ENCODE results near the gene MLXIPL.

MLXIPL gene, protein sequence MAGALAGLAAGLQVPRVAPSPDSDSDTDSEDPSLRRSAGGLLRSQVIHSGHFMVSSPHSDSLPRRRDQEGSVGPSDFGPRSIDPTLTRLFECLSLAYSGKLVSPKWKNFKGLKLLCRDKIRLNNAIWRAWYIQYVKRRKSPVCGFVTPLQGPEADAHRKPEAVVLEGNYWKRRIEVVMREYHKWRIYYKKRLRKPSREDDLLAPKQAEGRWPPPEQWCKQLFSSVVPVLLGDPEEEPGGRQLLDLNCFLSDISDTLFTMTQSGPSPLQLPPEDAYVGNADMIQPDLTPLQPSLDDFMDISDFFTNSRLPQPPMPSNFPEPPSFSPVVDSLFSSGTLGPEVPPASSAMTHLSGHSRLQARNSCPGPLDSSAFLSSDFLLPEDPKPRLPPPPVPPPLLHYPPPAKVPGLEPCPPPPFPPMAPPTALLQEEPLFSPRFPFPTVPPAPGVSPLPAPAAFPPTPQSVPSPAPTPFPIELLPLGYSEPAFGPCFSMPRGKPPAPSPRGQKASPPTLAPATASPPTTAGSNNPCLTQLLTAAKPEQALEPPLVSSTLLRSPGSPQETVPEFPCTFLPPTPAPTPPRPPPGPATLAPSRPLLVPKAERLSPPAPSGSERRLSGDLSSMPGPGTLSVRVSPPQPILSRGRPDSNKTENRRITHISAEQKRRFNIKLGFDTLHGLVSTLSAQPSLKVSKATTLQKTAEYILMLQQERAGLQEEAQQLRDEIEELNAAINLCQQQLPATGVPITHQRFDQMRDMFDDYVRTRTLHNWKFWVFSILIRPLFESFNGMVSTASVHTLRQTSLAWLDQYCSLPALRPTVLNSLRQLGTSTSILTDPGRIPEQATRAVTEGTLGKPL

DNA sequence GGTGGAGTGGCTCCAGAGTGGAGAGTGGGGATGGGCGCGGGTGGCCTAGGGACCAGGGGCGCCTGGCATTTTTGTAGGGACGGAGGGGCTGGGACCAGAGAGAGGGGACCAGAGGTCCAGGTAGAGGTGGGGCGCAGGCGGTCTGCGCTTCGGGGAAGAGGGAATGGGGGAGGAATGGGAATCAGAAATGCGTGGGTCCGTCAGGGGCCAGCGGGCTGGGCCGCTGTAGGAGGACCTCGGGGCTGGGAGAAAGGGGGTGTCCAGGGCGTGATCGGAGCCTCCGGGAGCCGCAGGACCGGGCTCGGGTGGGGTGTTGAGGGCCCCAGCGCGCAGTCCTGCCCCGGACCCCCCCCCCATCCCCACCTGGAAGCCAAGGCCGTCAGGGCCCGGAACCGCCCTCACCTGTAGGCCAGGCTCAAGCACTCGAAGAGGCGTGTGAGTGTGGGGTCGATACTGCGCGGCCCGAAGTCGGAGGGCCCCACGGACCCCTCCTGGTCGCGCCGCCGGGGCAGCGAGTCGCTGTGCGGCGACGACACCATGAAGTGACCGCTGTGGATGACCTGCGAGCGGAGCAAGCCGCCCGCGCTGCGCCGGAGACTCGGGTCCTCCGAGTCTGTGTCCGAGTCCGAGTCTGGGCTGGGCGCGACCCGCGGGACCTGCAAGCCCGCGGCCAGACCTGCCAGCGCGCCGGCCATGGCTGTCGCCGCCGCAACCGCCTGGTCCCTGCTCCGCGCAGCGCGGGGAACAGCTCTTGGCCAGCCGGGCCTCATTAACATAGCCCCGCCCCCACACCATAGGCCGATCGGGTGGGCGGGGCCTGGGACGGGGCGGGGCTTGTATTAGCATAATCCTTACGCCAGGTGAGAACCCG is at the start of gene MLXIPL:
MLXIPL (minus strand) TSS at position 725 of the 871 bp plus-strand sequence; CDS start at position 695, 30 bp downstream.
- no peak within 1 kb of the TSS for H3K4me3 ChIP-seq (ENCODE audit: low read depth, low read length)
- peak; percentile 39 for DNase-seq (ENCODE audit: low read depth)
- TF ChIP-seq, protein P1, sequence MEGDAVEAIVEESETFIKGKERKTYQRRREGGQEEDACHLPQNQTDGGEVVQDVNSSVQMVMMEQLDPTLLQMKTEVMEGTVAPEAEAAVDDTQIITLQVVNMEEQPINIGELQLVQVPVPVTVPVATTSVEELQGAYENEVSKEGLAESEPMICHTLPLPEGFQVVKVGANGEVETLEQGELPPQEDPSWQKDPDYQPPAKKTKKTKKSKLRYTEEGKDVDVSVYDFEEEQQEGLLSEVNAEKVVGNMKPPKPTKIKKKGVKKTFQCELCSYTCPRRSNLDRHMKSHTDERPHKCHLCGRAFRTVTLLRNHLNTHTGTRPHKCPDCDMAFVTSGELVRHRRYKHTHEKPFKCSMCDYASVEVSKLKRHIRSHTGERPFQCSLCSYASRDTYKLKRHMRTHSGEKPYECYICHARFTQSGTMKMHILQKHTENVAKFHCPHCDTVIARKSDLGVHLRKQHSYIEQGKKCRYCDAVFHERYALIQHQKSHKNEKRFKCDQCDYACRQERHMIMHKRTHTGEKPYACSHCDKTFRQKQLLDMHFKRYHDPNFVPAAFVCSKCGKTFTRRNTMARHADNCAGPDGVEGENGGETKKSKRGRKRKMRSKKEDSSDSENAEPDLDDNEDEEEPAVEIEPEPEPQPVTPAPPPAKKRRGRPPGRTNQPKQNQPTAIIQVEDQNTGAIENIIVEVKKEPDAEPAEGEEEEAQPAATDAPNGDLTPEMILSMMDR (IDR thresholded peaks at IDR 0.05; ENCODE audit: insufficient read depth, low read depth, low read length, missing control alignments) = no peak

DNA sequence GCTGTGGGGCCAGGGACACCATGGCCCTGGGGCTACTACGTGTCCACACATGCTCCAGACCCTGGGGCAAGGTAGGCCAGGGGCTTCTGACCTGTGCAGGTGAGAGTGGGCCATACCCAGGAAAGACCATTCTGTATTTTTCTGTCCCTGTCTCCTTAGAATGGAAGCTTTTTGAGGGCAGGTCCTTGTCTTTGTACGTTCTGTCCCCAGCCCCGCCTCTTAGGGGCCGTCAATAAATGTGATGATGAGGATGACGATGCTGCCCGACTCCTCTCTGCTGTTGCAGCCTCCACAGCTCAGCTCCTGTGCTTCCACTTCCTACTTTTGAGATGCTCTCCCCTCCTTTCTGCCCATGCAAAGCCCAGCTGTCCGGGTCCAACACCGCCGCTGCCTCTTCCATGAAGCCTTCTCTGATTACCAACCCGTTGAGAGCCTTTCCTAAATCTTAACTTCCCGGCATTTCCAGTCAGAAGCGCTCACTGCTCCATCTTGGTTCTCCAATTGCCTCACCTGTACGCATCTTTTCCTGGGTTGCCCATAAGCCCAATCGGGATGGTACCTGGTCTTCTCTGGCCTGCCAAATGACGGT is 47.6 kb upstream of the MLXIPL start:
- no peak overlapping the region for H3K4me3 ChIP-seq (ENCODE audit: low read depth, low read length)
- no peak for DNase-seq (ENCODE audit: low read depth)

DNA sequence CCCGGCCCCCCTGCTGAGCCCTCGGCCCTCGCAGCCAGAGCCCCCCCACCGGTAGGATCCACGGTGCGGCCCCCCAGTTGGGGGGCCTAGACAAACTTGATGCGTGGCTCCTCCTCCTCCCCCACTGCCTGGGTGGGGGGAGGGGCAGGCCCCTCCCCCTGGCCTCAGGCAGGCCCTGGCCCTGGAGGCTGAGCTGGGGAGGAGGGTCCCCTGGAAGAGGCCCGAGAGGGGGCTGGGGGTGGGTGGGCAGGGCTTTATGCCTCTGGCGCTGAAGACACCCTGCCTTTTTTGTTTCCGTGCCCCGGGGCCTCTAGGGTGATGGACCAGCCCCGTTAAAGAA is 47.0 kb upstream of the MLXIPL start:
- H3K4me3 ChIP-seq (ENCODE audit: low read depth, low read length) = no peak overlapping the region
- DNase-seq (ENCODE audit: low read depth) = no peak
- TF ChIP-seq, protein P1 (IDR thresholded peaks at IDR 0.05; ENCODE audit: insufficient read depth, low read depth, low read length, missing control alignments) = no peak

More for the DNA sequence above, 47.6 kb upstream of the MLXIPL start:
- TF ChIP-seq, protein P1 (IDR thresholded peaks at IDR 0.05; ENCODE audit: insufficient read depth, low read depth, low read length, missing control alignments) = no peak

DNA sequence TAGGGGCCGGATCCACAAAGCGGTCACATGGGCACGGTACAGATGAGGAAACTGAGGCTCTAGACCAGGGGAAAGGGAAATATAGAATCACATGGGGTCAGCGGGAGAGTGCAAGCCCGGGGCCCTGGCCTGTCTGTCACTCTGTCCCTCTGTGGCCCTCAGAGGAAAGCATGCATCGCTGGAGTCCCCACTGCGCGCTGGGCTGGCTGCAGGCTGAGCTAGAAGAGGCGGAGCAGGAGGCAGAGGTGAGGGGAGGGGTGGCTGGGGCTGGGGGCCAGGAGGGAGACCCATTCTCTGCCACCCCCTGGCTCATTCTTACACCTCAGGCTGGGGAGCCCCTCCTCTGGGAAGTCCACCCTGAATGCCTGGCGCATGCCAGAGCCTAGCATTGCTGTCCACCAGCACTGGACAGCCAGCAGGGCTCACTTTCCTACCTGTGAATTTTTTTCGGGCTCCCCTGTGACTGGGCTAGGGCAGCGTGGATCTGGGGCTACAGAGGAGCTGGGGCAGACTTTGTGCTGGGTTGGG is 45.6 kb upstream of the MLXIPL start:
- DNase-seq (ENCODE audit: low read depth) = no peak
- TF ChIP-seq, protein P1 (IDR thresholded peaks at IDR 0.05; ENCODE audit: insufficient read depth, low read depth, low read length, missing control alignments) = no peak

DNA sequence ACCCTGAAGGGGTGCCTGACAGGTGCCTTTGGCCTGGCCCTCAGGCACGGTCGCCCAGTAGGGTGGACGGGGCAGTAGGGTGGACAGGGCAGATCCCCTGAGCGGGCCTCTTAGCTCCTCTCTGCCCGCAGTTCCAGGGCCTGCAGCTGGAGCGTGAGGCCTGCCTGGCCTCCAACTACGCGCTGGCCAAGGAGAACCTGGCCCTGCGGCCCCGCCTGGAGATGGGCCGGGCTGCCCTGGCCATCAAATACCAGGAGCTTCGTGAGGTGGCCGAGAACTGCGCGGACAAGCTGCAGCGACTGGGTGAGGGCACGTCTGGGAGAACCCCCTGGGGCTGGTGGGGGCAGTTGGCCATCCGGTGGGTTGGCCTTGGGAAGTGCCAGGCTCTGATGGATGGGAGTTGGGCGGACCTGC is 45.0 kb upstream of the MLXIPL start:
- no peak overlapping the region for H3K4me3 ChIP-seq (ENCODE audit: low read depth, low read length)
- DNase-seq (ENCODE audit: low read depth) = no peak
- TF ChIP-seq, protein P1 (IDR thresholded peaks at IDR 0.05; ENCODE audit: insufficient read depth, low read depth, low read length, missing control alignments) = no peak

More for the DNA sequence above, 45.6 kb upstream of the MLXIPL start:
- no peak overlapping the region for H3K4me3 ChIP-seq (ENCODE audit: low read depth, low read length)

DNA sequence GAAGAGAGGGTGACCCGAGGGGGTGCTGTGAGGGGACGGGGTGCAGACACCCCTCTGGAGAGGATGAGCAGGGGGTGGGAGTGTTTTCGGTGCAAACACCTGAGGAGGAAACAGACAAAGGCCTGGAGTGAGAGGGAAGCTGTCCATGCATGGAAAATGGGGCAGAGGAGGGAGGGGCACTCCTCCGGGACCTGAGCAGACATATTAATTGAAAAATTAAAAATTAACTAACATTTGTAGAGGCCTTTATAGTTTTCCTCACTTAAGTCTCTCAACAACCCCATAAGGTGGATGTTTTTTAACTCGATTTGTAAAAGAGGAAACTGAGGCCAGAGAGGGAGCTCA is 44.5 kb upstream of the MLXIPL start:
- TF ChIP-seq, protein P1 (IDR thresholded peaks at IDR 0.05; ENCODE audit: insufficient read depth, low read depth, low read length, missing control alignments) = no peak
- no peak overlapping the region for H3K4me3 ChIP-seq (ENCODE audit: low read depth, low read length)
- no peak for DNase-seq (ENCODE audit: low read depth)
